NCI-H128 (cell line): ENCODE measurements around the gene HLA-DQA1.
"Not testable (repeated sequence)": the region's sequence is repeated elsewhere in the genome, so short reads cannot be mapped to it uniquely, and the experiment has no call there.

Source experiments
- DNase-seq: peaks from one replicate; lab custom pipeline; 2025; ENCODE audit not compliant: unreplicated experiment; lab: John Stamatoyannopoulos, UW

The HLA-DQA1 gene

DNA sequence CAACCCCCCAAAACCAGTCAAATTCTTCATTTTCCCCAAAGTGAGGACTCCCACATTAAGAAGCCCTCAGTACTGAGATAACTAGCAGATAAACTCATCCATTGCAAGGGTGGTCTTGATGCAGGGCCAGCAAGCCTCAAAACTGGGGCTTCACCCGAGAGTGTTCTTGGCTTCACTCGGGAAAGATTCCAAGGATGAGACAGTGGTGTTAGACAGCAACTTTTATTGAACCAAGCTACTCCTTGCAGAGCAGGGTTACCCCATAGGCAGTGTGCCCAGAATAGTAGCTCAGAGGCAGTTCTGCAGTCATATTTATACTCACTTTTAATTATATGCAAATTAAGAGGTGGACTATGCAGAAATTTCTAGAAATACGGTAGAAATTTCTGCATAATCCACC lies 15.8 kb upstream of the HLA-DQA1 start:
- no peak for DNase-seq

- no peak for DNase-seq
Observed at GRCh38 chr6:32622545-32623401, 14.4 kb upstream of the HLA-DQA1 start.

DNA sequence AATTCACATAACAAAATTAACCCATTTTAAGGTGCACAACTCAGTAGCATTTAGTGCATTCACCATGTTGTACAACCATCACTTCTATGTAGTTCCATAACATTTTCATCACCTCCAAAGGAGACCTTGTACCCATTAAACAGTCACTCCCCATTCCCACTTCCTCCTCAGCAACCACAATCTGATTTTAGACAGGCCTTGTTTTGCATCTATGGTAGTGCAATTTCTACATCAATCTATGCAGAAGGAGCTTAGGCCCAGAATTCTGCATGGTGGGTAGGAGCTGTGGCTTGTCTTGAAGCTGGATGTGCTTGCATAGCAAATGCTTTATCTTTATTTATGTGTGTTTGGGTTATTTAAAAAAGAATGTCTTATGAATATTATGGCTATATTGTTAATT lies 13.5 kb upstream of the HLA-DQA1 start:
- no peak for DNase-seq

DNA sequence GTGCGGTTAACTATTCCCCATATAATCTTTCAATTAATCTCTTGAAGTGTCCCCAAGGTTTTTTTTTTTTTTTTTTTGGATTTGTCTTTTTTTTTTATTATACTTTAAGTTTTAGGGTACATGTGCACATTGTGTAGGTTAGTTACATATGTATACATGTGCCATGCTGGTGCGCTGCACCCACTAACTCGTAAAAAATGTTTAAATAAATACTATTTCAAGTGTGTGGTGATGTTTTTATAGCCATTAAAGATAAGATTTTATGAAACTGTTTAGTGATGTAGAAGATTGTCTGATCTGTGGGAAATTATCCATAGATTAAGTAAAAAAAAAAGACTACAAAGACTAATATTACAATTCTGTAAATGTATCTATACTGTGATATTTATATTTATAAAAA lies 12.6 kb upstream of the HLA-DQA1 start:
- no peak for DNase-seq

DNA sequence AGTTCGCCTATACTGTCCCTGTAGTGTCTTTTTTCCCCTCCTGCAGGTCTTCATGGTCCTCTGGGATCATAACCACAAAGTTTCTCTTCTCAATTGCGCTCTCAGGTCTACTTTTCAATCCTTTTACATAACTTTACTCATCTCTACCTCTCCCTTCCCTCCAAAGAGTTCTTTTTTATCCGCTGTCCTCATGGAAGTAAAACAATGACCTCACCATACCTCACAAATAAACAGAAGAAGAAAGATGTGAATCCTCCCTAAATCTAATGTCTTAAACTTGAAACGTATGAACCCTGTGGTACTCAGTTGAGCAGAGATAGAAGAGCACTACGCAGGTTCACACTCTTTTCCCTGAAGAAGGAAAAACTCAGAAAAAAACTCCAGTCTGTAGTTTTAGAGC lies 12.1 kb upstream of the HLA-DQA1 start:
- no peak for DNase-seq

DNA sequence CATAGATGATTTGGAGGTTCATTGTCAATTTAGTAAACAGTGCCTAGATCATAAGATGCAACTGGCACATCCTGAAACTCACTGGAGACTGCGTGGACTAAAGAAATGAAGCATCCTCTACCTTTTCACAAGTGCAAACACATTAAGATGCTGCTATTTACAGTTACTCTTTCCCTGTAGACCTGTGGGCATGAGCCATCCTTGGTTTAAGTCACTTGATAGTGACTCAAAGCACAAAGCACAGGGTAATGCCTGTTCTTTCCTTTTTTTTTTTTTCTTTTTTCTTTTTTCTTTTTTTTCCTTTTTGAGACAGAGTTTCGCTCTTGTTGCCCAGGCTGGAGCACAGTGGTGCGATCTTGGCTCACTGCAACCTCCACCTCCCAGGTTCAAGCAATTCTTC lies 10.0 kb upstream of the HLA-DQA1 start:
- no peak for DNase-seq

DNA sequence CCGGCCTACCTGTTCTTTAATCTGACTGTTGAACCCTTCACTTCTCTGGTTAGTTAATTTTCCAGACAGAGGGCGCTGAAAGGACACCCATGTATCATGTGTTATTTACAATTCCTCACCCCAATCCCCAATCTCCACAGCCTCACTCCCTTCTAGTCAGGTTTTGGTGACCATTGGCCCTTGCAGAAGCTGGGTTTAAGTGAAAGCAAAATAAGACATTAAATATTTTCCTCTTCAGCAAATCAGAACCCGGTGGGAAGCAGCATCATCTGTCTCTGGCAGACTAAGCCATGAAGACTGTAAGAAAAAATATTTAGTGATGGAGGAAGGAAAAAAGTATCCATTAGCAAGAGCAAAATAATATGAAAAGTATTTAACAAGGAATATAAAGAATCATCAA lies 9.4 kb upstream of the HLA-DQA1 start:
- DNase-seq = no peak

GRCh38 chr6:32629793-32630192 lies 7.4 kb upstream of the HLA-DQA1 start:
- not testable (repeated sequence) for DNase-seq

DNA sequence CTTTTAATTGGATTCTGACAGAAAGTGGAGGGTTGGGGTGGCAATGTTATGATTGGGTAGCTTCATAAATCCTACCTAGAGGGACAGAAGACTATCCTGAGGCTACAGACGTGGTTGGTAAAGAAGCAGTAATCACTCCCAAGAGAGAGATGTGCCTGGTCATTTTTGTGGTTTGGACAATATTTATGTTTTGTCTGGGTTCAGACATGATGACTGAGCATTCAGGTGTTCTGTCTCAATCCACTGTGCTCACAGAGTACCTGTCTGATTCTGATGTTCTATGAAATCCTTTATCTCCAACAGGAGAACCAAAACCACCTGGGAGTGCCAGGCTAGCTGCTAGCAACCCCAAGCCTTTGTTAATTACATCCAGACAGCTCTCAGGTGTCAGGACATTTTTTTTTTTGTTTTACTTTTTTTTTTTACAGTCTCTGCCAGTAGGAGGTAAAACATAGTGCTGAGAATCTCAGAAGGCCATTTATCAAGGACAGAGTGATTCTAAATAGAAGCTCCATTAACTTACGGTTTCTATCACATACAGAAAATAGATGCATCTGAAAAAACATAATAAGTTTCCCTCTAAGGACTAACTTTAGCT lies 1.6 kb upstream of the HLA-DQA1 start:
- DNase-seq = no peak

DNA sequence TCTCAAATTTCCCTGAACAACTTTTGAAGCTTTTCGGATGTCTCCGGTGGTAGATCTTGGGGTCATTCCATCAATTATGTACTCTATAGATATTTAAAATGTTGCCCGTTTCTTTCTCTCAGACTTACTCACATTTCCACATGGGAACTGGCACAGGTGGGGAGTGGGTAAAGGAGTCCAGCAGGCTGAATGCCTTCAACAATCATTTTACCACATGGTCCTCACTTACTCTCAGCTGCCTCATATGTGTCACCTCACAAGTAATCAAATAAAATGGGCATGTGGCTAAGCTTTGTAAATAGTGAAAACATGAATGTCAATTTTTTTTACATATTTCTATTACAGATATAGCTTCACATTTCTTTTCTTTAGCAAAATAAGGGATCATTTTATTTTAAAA lies 677 bp downstream of the HLA-DQA1 start:
- DNase-seq = no peak

DNA sequence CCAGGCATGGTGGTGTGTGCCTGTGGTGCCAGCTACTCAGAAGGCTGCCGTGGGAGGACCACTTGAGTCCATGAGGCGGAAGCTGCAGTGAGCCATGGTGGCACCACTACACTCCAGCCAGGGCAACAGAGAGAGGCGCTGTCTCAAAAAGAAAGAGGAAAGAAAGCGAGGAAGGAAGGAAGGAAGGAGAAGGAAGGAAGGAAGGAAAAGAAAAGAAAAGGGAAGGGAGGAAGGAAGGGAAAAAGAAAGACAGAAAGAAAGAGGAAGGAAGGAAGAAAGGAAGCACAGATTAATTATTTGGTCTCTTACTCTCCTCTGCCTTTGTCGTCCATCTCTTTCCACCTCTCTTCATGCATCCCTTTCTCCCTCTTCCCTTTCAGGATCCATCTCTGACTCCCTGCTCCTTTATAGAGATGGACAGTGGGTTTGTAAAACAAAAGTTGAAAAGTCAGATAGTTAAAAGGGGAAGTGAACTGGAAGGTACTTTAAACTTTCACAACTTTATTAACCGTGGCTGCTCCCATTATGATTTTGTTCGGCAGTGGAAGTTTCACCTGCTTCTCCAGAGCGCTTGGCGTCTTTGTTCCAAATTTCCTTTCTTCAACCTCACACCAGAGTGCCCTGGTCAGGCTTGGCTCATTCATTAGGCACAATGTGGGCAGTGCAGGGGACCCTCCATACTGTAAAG lies 1.5 kb downstream of the HLA-DQA1 start:
- no peak for DNase-seq

DNA sequence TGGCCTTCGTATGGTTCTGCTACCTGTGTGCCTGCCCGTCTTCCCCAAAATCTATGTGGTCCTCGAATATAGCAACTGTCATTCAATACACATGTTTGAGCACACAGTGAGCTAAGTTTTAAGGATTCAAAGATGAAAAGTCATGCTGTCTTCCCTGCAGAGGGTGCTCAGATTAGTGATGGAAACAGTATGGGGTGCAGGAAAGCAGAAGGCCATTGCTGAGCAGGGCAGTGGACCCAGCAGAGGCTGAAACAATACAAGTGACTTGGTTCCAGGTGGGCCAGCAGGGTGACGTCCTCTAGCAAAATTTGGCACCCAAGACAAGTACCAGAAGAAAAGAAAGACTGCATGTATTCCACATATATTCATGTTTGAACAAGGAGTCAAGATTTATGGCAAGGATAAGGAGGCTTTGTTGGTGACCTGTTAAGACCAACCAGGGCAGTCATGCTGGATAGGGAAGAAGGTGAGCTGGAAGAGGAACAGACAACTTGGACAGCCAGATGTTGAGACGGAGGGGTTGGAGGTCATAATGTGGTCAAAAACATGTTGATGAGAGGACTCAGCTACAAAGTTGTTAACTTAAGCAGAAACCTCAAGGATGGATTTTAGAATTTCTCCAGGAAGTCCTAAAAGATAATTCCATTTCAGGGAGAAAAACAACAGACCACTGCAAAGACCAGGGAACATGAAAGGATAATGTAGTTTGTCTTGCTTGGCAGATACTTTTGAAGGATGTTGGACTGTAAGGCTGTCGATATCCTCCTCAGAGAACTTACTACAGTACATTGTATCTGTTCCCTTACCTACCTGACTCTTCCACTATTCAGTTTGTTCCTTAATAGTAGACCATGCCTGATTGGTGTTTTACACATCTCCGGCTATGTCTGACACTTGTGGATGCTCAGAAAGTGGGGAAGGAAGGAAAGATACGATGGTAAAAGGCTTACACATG lies 2.5 kb downstream of the HLA-DQA1 start:
- no peak for DNase-seq

GRCh38 chr6:32641122-32641521 lies 3.9 kb downstream of the HLA-DQA1 start:
- DNase-seq = no peak

GRCh38 chr6:32641785-32642719 lies 4.8 kb downstream of the HLA-DQA1 start:
- not testable (repeated sequence) for DNase-seq

DNA sequence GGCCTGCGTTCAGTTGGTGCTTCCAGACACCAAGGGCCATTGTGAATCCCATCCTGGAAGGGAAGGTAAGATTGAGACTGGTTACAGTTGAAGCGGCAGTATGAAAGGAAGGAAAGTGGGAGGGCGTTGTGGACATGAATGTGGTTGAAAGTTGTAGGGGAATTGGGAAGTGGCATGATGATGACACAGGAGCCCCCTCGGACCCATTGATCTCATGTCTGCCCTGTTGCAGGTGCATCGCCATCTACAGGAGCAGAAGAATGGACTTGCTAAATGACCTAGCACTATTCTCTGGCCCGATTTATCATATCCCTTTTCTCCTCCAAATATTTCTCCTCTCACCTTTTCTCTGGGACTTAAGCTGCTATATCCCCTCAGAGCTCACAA lies 5.5 kb downstream of the HLA-DQA1 start:
- no peak for DNase-seq

DNA sequence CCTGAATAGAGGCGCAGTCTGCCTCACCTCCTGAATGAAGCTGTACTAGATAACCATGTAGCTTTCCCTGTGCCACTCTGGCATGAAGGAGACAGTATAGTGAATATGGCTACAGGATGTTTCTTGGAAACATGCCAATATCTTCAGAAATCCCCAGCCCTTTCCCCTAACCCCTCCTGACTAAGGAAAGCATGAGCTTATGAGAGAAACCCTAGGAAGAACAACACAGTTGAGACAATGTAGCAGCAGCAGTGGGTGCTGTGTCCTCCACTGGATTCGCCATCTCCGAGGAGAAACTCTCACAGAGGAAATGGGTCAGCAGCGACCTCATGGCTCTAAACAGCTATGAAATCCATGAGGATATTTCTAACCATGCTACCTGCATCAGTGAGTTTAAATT lies 6.7 kb downstream of the HLA-DQA1 start:
- DNase-seq = no peak

DNA sequence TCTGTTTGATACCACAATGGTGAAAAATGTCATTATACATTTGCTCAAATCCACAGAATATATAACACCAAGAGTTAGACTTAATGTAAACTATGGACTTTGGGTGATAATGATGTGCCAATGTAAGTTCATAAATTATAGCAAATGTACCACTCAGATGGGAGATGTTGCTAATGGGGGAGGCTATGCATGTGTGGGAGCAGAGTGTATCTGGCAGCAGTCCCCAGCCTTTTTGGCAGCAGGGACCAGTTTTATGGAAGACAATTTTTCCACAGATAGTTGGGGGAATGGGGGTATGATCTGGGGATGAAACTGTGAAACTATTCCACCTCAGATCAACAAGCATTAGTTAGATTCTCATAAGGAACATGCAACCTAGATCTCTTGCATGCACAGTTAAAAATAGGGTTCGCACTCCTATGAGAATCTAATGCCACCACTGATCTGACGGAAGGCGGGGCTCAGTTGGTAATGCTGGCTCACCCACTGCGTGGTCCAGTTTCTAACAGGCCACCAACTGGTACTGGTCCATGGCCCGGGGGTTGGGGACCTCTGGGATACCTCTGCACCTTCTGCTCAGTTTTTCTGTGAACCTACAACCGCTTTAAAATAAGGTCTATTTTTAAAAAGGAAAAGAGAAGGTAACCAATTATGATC lies 8.0 kb downstream of the HLA-DQA1 start:
- no peak for DNase-seq

DNA sequence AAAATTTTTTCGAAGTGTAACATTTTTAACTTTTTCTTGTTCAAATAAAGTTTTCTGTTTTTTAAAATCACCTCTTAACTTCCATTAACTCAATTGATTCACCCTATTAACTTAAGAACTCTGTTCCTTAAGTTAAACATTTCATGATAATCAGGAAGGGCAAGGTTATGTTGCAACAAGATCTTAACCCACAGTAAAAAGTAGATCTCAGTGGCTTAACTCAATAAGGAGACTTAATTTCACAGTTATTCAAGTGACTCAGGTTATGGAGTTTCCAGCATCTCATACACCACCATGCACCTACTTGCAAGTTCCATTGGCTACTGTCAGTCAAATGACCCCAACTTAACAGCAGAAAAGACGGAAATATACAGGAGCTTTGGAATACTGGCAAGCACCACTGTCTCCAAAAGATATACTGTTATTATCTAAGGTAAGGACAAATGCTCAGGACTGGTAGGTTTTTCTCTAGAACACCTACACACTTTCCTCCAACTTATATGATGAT lies 18.1 kb downstream of the HLA-DQA1 start:
- DNase-seq = no peak

DNA sequence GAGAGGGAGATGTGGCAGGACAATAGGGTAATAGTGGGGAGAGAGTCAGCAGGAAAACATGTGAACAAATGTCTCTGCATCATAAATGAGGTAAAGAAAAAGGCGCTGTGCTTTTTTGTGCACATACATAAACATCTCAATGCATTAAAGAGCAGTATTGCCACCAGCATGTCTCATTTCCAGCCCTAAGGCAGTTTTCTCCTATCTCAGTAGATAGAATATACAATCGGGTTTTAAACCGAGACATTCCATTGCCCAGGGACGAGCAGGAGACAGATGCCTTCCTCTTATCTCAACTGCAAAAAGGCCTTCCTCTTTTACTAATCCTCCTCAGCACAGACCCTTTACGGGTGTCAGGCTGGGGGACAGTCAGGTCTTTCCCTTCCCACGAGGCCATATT lies 20.1 kb downstream of the HLA-DQA1 start:
- not testable (repeated sequence) for DNase-seq
